IMR-90 (cell line): ENCODE data around the gene GMNC. TPM values are rescaled to one million over a fixed set of nuclear protein-coding genes. Genes with fewer than 3 reads are reported as not detected.

Source experiments
- ATAC-seq: fragments of 200-7000 bp; cut with Tn5 transposase; 2 replicates; pipeline ENCODE4 v1.9.1; 2020; ENCODE audit warnings: low read depth, mild to moderate bottlenecking, moderate library complexity
- BruUV-seq: library from RNA; stranded (reverse); fragments of 400-500 nt; replicated peaks from 2 replicates; lab custom pipeline; 2021; lab: Mats Ljungman, UMichigan
- CTCF ChIA-PET: fragments of 300-600 bp; formaldehyde crosslinking; extraction: SDS; loops from one replicate; lab custom pipeline; 2021; ENCODE audit warnings: antibody characterized with exemption; lab: Yijun Ruan, JAX
- POLR2A ChIA-PET: fragments of 300-600 bp; sonication (Branson Sonifier 250); formaldehyde crosslinking; loops from one replicate; lab custom pipeline; 2022; ENCODE audit warnings: antibody characterized with exemption; ENCODE audit not compliant: unreplicated experiment; lab: Charles Lee
- DNase-seq: peaks from one replicate; pipeline ENCODE4 v3.0.0; 2013
- H2AFZ ChIP-seq: replicated peaks from 2 replicates; pipeline ENCODE3; 2013; ENCODE audit warnings: low read length, mild to moderate bottlenecking; ENCODE audit not compliant: poor library complexity
- H2AK5ac ChIP-seq: 2 replicates; pipeline ENCODE4 v1.6.1; 2013; ENCODE audit warnings: low read depth, low read length, inconsistent platforms
- H2AK9ac ChIP-seq: replicated peaks from 2 replicates; pipeline ENCODE3; 2013; ENCODE audit warnings: mild to moderate bottlenecking, low read depth, low read length, moderate library complexity; ENCODE audit not compliant: poor library complexity
- H2BK120ac ChIP-seq: 2 replicates; pipeline ENCODE4 v1.6.1; 2013; ENCODE audit warnings: low read depth, low read length, inconsistent platforms
- H2BK15ac ChIP-seq: 3 replicates; pipeline ENCODE4 v1.6.1; 2013; ENCODE audit warnings: low read depth, low read length, inconsistent platforms
- H2BK20ac ChIP-seq: 2 replicates; pipeline ENCODE4 v1.6.1; 2013; ENCODE audit warnings: low read depth, mild to moderate bottlenecking, inconsistent platforms, low read length, moderate library complexity
- H2BK5ac ChIP-seq: 2 replicates; pipeline ENCODE4 v1.6.1; 2013; ENCODE audit warnings: mild to moderate bottlenecking, low read depth, low read length, inconsistent platforms; ENCODE audit not compliant: poor library complexity, severe bottlenecking
- H3K14ac ChIP-seq: replicated peaks from 2 replicates; pipeline ENCODE4 v1.6.1; 2013; ENCODE audit warnings: low read depth, low read length, inconsistent platforms
- H3K18ac ChIP-seq: 2 replicates; pipeline ENCODE4 v1.6.1; 2013; ENCODE audit warnings: low read depth, low read length, control low read depth
- H3K23ac ChIP-seq: 2 replicates; pipeline ENCODE4 v1.6.1; 2013; ENCODE audit warnings: low read depth, low read length, inconsistent platforms
- H3K27ac ChIP-seq: 2 replicates; pipeline ENCODE4 v1.5.1; 2013; ENCODE audit warnings: mild to moderate bottlenecking, control low read depth, low read length; ENCODE audit not compliant: insufficient read depth
- H3K27me3 ChIP-seq: 2 replicates; pipeline ENCODE4 v1.6.1; 2013; ENCODE audit warnings: low read length; ENCODE audit not compliant: control insufficient read depth, insufficient read depth
- H3K36me3 ChIP-seq: 2 replicates; pipeline ENCODE4 v1.6.1; 2013; ENCODE audit warnings: low read length, mixed read lengths; ENCODE audit not compliant: control insufficient read depth, insufficient read depth
- H3K4ac ChIP-seq: 2 replicates; pipeline ENCODE4 v1.6.1; 2013; ENCODE audit warnings: low read depth, low read length, inconsistent platforms
- H3K4me1 ChIP-seq: 2 replicates; pipeline ENCODE4 v1.6.1; 2013; ENCODE audit warnings: low read length, mixed read lengths; ENCODE audit not compliant: control insufficient read depth, insufficient read depth
- H3K4me2 ChIP-seq: 2 replicates; pipeline ENCODE4 v1.6.1; 2013; ENCODE audit warnings: low read depth, mild to moderate bottlenecking, control low read depth, low read length, moderate library complexity
- H3K4me3 ChIP-seq: 2 replicates; pipeline ENCODE4 v1.5.1; 2013; ENCODE audit warnings: low read depth, mild to moderate bottlenecking, control low read depth, low read length, moderate library complexity; ENCODE audit not compliant: insufficient read depth
- H3K56ac ChIP-seq: 2 replicates; pipeline ENCODE4 v1.6.1; 2013; ENCODE audit warnings: low read length, inconsistent platforms; ENCODE audit not compliant: insufficient read depth; ENCODE audit errors: extremely low read depth
- H3K79me1 ChIP-seq, 2 experiments: 2 replicates each; pipeline ENCODE4 v1.6.1; 2013; ENCODE audit warnings: low read length in 2 of 2, inconsistent platforms in 1 of 2, low read depth in 1 of 2
- H3K9ac ChIP-seq: 2 replicates; pipeline ENCODE4 v1.6.1; 2013; ENCODE audit warnings: low read depth, low read length, control low read depth
- H3K9me1 ChIP-seq: 2 replicates; pipeline ENCODE4 v1.6.1; 2013; ENCODE audit warnings: low read length, inconsistent platforms; ENCODE audit not compliant: insufficient read depth
- H3K9me3 ChIP-seq: 2 replicates; pipeline ENCODE4 v1.6.1; 2013; ENCODE audit warnings: low read length; ENCODE audit not compliant: control insufficient read depth, insufficient read depth
- H4K20me1 ChIP-seq: 2 replicates; pipeline ENCODE4 v1.6.1; 2013; ENCODE audit warnings: low read length, inconsistent platforms; ENCODE audit not compliant: insufficient read depth
- H4K5ac ChIP-seq: 2 replicates; pipeline ENCODE4 v1.6.1; 2013; ENCODE audit warnings: mild to moderate bottlenecking, low read depth, low read length, control low read depth
- H4K8ac ChIP-seq, 2 experiments: 2 replicates each; pipeline ENCODE4 v1.6.1; 2013; ENCODE audit warnings: low read depth in 2 of 2, low read length in 2 of 2, control low read depth in 1 of 2, inconsistent platforms in 1 of 2
- H4K91ac ChIP-seq: 2 replicates; pipeline ENCODE4 v1.6.1; 2013; ENCODE audit warnings: low read depth, low read length, inconsistent platforms; ENCODE audit not compliant: insufficient read depth
- CHD1 ChIP-seq: IDR thresholded peaks from 2 replicates; pipeline ENCODE4 v1.6.1; 2012; ENCODE audit warnings: low read depth, low read length, improper control_type of control experiment
- FOS ChIP-seq: fragments of 150-350 bp; IDR thresholded peaks from 2 replicates; pipeline ENCODE4 v1.6.1; 2016; ENCODE audit warnings: low read depth, low read length
- MAZ ChIP-seq: IDR thresholded peaks from 2 replicates; pipeline ENCODE4 v1.6.1; 2012; ENCODE audit warnings: low read depth, mild to moderate bottlenecking, low read length, improper control_type of control experiment, moderate library complexity, borderline replicate concordance
- WGBS, 2 experiments: methylation state at CpG; one replicate each; pipeline versions ENCODE4 v1.1.5 to v1.1.7; 2013; ENCODE audit warnings: missing lambda C conversion rate in 2 of 2; ENCODE audit not compliant: insufficient read length in 1 of 2; ENCODE audit errors: extremely low coverage in 2 of 2; 5-methylcytosine and 5-hydroxymethylcytosine counted together
- dilution Hi-C: fragments of 300-500 bp; cut with HindIII; formaldehyde crosslinking; loops from one replicate; pipeline ENCODE4 v1.14.3; 2018; ENCODE audit warnings: low sequenced_read_pairs; ENCODE audit not compliant: unreplicated experiment
- in situ Hi-C: fragments of 300-500 bp; cut with MboI; formaldehyde crosslinking; loops from 3 replicates; pipeline ENCODE4 v1.14.3; 2019; ENCODE audit warnings: low sequenced_read_pairs, inconsistent platforms, mixed read lengths
- intact Hi-C: fragments of 100-400 bp; cut with micrococcal nuclease; formaldehyde crosslinking; loops from 2 replicates; pipeline ENCODE4 v1.10.0; 2022
- polyA plus RNA-seq, 3 experiments: library from polyadenylated mRNA; depleted of rRNA; stranded (reverse); fragments of >200 nt; gene quantifications; 2 replicates each; pipeline ENCODE4 v1.2.3, GENCODE V29; 2012; ENCODE audit warnings: low replicate concordance in 1 of 3
- total RNA-seq: library from RNA; depleted of rRNA; stranded (reverse); fragments of >200 nt; gene quantifications from 2 replicates; pipeline ENCODE4 v1.2.3, GENCODE V29; 2012

Gene GMNC
- total and polyA plus RNA-seq, 2 of the 4 experiments (the other 2 are of a cell fraction): 0.15 to 0.18 TPM

GRCh38 chr3:190909908-190910307 lies 47.4 kb upstream of the GMNC start:
- intact Hi-C loops: no loop called here
- no peak overlapping the region for H2BK15ac ChIP-seq
- no peak overlapping the region for H2BK20ac ChIP-seq
- no peak overlapping the region for H2AK5ac ChIP-seq
- no peak overlapping the region for H4K8ac ChIP-seq
- POLR2A ChIA-PET: no interaction called here
- H4K5ac ChIP-seq: no peak overlapping the region
- no peaks in the 10 kb centered on the region for H3K9me1 ChIP-seq
- BruUV-seq: no TSS peak
- no peaks in the 10 kb centered on the region; the same call in 1 of the 2 replicates for H3K27me3 ChIP-seq
- no peak overlapping the region for H3K18ac ChIP-seq
- no peaks in the 10 kb centered on the region for H3K9me3 ChIP-seq
- H2BK120ac ChIP-seq: no peak overlapping the region
- no CpG with 5 or more reads among the region's 9 CpGs for WGBS, 2 experiments
- no peak for DNase-seq
- H3K9ac ChIP-seq: no peak overlapping the region
- no peaks in the 10 kb centered on the region for H3K36me3 ChIP-seq
- H3K56ac ChIP-seq: no peak overlapping the region
- no peaks in the 10 kb centered on the region for H3K79me1 ChIP-seq
- dilution Hi-C loops: no loop called here
- H3K27ac ChIP-seq: no peak overlapping the region
- CTCF ChIA-PET: no interaction called here
- no peak overlapping the region for H2BK5ac ChIP-seq
- H3K4me1 ChIP-seq: no peaks in the 10 kb centered on the region
- no peak overlapping the region for H3K4me3 ChIP-seq
- H3K14ac ChIP-seq: no peak overlapping the region
- no peaks in the 10 kb centered on the region for H4K20me1 ChIP-seq
- in situ Hi-C loops: no loop called here
- no peak overlapping the region for H3K4me2 ChIP-seq
- ATAC-seq: no peak
- no peak overlapping the region for H3K4ac ChIP-seq
- H4K91ac ChIP-seq: no peak overlapping the region
- TF ChIP-seq MAZ (no peak), FOS (no peak), CHD1 (no peak)
- no peak overlapping the region for H3K23ac ChIP-seq
- H2AK9ac ChIP-seq: no peak overlapping the region
- no peak overlapping the region for H2AFZ ChIP-seq
